Measurements from ENCODE around the gene DCAF17. TPM values are rescaled to one million over a fixed set of nuclear protein-coding genes. Genes with fewer than 3 reads are reported as not detected.
A peak's percentile ranks its signal among the peaks of the same experiment; 100 is the strongest.
"Not testable (repeated sequence)": the region's sequence is repeated elsewhere in the genome, so short reads cannot be mapped to it uniquely, and the experiment has no call there.

DCAF17 gene
- total RNA-seq, 3 donors from 2014 or later (not counting 1 experiment from before 2014, with no cell fraction given) = 20.0 to 33.8 (median 30.7) TPM

GRCh38 chr2:171416009-171416926, 17.8 kb upstream of the DCAF17 start:
- Histone ChIP-seq H3K27me3 (ENCODE audit: control insufficient read depth, insufficient read depth, low read length) (no peaks in the 10 kb centered on the region), H3K27ac (ENCODE audit: low read length) (no peak overlapping the region), H3K36me3 (ENCODE audit: control insufficient read depth, insufficient read depth, low read length) (no peaks in the 10 kb centered on the region), H3K9me3 (ENCODE audit: control insufficient read depth, insufficient read depth, low read length) (no peaks in the 10 kb centered on the region), H3K4me3 (ENCODE audit: low read length) (no peak overlapping the region), H3K4me1 (ENCODE audit: control insufficient read depth, insufficient read depth, low read length) (no peaks in the 10 kb centered on the region)
- H3K4me1 Mint-ChIP-seq = peaks cover 6 to 14% of the 10 kb centered on the region in 2 donors
- H3K36me3 Mint-ChIP-seq = no peaks in the 10 kb centered on the region
- H3K27ac Mint-ChIP-seq = peak overlapping the region in 1 of 2 donors; percentile 6
- H3K4me3 Mint-ChIP-seq = no peak overlapping the region
- no peaks in the 10 kb centered on the region for H3K27me3 Mint-ChIP-seq (ENCODE audit: low read depth in 2 of 2)
- H3K9me3 Mint-ChIP-seq = no peaks in the 10 kb centered on the region
- peak; percentile 70 for TF ChIP-seq CTCF (IDR thresholded peaks at IDR 0.05)
- ATAC-seq (peak; percentile 88 to 99 (median 98)), DNase-seq (peak; percentile 45 to 88)
- intact Hi-C loops (cut with micrococcal nuclease) = loop anchor here (1.0 to 10.0 kb wide), 3 partner anchors 261 to 488 kb away; no protein-coding TSS in a partner anchor
- 38% methylated on average over 7 of the region's 7 CpGs for WGBS (ENCODE audit: insufficient coverage)

DNA sequence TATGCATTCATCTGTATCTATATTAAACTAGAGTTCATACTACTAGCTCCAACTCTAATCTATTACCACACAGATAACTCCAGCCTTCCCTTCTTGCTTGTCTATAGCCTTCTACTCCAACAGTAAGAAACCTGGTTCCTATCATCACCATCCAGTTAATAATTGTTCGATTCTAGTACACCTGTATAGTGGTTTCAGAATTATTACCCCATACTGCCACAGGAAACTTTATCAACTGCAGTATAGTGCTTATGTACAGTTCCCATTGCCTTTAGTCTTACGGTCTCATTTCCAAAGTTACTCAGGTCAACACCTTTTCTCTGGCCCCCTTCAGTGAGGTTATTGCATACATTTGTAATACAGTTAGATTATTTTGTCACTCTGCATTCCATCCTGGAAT, 14.7 kb upstream of the DCAF17 start:
- Mint-ChIP-seq H3K4me3 (no peak overlapping the region), H3K4me1 (peaks cover 6 to 17% of the 10 kb centered on the region in 2 donors), H3K27ac (no peak overlapping the region), H3K27me3 (ENCODE audit: low read depth in 2 of 2) (no peaks in the 10 kb centered on the region), H3K9me3 (peaks cover 0 to 3% of the 10 kb centered on the region in 2 donors), H3K36me3 (peaks cover 6% of the 10 kb centered on the region)
- no peak for TF ChIP-seq CTCF (IDR thresholded peaks at IDR 0.05)
- Histone ChIP-seq H3K4me3 (ENCODE audit: low read length) (no peak overlapping the region), H3K27ac (ENCODE audit: low read length) (no peak overlapping the region), H3K4me1 (ENCODE audit: control insufficient read depth, insufficient read depth, low read length) (no peaks in the 10 kb centered on the region), H3K9me3 (ENCODE audit: control insufficient read depth, insufficient read depth, low read length) (peaks cover 11% of the 10 kb centered on the region), H3K27me3 (ENCODE audit: control insufficient read depth, insufficient read depth, low read length) (no peaks in the 10 kb centered on the region), H3K36me3 (ENCODE audit: control insufficient read depth, insufficient read depth, low read length) (no peaks in the 10 kb centered on the region)
- DNase-seq (no peak), ATAC-seq (no peak)
- WGBS (ENCODE audit: insufficient coverage) = 85% methylated on average over 2 of the region's 2 CpGs
- intact Hi-C loops (cut with micrococcal nuclease) = loop anchor here (10.0 kb wide), 1 partner anchor 265 kb away; no protein-coding TSS in a partner anchor

GRCh38 chr2:171420728-171421563, 13.1 kb upstream of the DCAF17 start:
- no peaks in the 10 kb centered on the region for H3K4me1 ChIP-seq (ENCODE audit: control insufficient read depth, insufficient read depth, low read length)
- peaks cover 15% of the 10 kb centered on the region for H3K9me3 ChIP-seq (ENCODE audit: control insufficient read depth, insufficient read depth, low read length)
- H3K36me3 ChIP-seq (ENCODE audit: control insufficient read depth, insufficient read depth, low read length) = no peaks in the 10 kb centered on the region
- Mint-ChIP-seq H3K4me3 (no peak overlapping the region), H3K36me3 (peaks cover 6% of the 10 kb centered on the region), H3K4me1 (peaks cover 6 to 12% of the 10 kb centered on the region in 2 donors), H3K27ac (no peak overlapping the region), H3K9me3 (peaks cover 0 to 3% of the 10 kb centered on the region in 2 donors), H3K27me3 (ENCODE audit: low read depth in 2 of 2) (no peaks in the 10 kb centered on the region)
- WGBS (ENCODE audit: insufficient coverage) = 100% methylated on average over 1 of the region's 3 CpGs
- no peak for DNase-seq
- intact Hi-C loops (cut with micrococcal nuclease) = no loop called here
- H3K27me3 ChIP-seq (ENCODE audit: control insufficient read depth, insufficient read depth, low read length) = no peaks in the 10 kb centered on the region
- no peak overlapping the region for H3K4me3 ChIP-seq (ENCODE audit: low read length)
- peak in 1 of 3 donors; percentile 37 for ATAC-seq
- no peak for TF ChIP-seq CTCF (IDR thresholded peaks at IDR 0.05)
- H3K27ac ChIP-seq (ENCODE audit: low read length) = no peak overlapping the region

DNA sequence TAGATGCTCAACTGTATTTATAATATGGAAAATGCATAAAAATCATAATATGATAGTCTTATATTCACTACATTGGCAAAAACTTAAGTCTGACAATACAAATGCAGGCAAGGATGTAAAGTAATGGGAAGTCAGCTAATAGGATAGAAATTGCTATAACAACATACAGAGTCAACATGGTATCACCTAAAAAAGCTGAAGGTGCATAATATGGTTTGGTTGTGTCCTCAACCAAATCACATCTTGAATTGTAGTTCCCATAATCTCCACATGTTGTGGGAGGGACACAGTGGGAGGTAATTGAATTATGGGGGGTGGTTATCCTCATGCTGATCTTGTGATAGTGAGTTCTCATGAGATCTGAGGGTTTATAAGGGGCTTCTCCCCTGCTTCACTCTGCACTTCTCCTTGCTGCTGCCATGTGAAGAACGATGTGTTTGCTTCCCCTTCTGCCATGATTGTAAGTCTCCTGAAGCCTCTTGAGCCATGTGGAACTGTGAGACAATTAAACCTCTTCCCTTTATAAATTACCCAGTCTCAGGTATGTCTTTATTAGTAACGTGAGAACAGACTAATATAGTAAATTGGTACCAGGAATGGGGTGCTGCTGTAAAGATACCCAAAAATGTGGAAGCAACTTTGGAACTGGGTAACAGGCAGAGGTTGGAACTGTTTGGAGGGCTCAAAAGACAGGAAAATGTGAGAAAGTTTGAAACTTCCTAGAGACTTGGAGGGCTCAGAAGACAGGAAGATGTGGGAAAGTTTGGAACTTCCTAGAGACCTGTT, 11.1 kb upstream of the DCAF17 start:
- H3K27ac Mint-ChIP-seq; H3K27me3 ChIP-seq (ENCODE audit: control insufficient read depth, insufficient read depth, low read length); H3K36me3 Mint-ChIP-seq; ATAC-seq; H3K9me3 Mint-ChIP-seq; H3K4me3 ChIP-seq (ENCODE audit: low read length); intact Hi-C loops (cut with micrococcal nuclease); H3K4me3 Mint-ChIP-seq; H3K27ac ChIP-seq (ENCODE audit: low read length); H3K27me3 Mint-ChIP-seq (ENCODE audit: low read depth in 2 of 2); DNase-seq; H3K36me3 ChIP-seq (ENCODE audit: control insufficient read depth, insufficient read depth, low read length); H3K4me1 ChIP-seq (ENCODE audit: control insufficient read depth, insufficient read depth, low read length): not testable (repeated sequence)
- peaks cover 6 to 10% of the 10 kb centered on the region in 2 donors for H3K4me1 Mint-ChIP-seq
- 100% methylated on average over 2 of the region's 2 CpGs for WGBS (ENCODE audit: insufficient coverage)
- peaks cover 15% of the 10 kb centered on the region for H3K9me3 ChIP-seq (ENCODE audit: control insufficient read depth, insufficient read depth, low read length)
